GM12878 (cell line): ENCODE results near the gene CCDC117. TPM values are rescaled to one million over a fixed set of nuclear protein-coding genes. Genes with fewer than 3 reads are reported as not detected.

Experiments
- ATAC-seq: fragments of 200-7000 bp; cut with Tn5 transposase; 3 replicates; pipeline ENCODE4 v1.9.1; 2020; ENCODE audit warnings: mild to moderate bottlenecking, moderate library complexity
- BruUV-seq: library from RNA; stranded (reverse); fragments of 400-500 nt; replicated peaks from 2 replicates; lab custom pipeline; 2021; lab: Mats Ljungman, UMichigan
- CTCF ChIA-PET: fragments of 300-600 bp; sonication (Branson Sonifier 250); formaldehyde crosslinking; extraction: SDS; loops from one replicate; lab custom pipeline; 2021; ENCODE audit warnings: inconsistent platforms; lab: Yijun Ruan, JAX
- POLR2A ChIA-PET: fragments of 350-600 bp; formaldehyde crosslinking; extraction: SDS; loops from one replicate; lab custom pipeline; 2021; ENCODE audit warnings: inconsistent platforms; lab: Charles Lee
- RAD21 ChIA-PET: fragments of 300-600 bp; sonication (Branson Sonifier 250); formaldehyde crosslinking; loops from one replicate; lab custom pipeline; 2023; ENCODE audit warnings: antibody characterized with exemption; ENCODE audit not compliant: unreplicated experiment; lab: Charles Lee
- SMC1A ChIA-PET: fragments of 300-600 bp; sonication (Branson Sonifier 250); formaldehyde crosslinking; loops from one replicate; lab custom pipeline; 2023; ENCODE audit not compliant: unreplicated experiment, uncharacterized antibody; lab: Charles Lee
- DNase-seq: peaks from one replicate; pipeline ENCODE4 v3.0.0-alpha.2; 2011; ENCODE audit warnings: low read depth, low spot score
- FAIRE-seq: peaks from 3 replicates; lab custom pipeline; 2011; peaks lifted over from hg19 to GRCh38; lab: Jason Lieb, UNC
- H2AFZ ChIP-seq: 2 replicates; pipeline ENCODE4 v1.6.0; 2011; ENCODE audit warnings: low read depth, low read length, control low read depth; ENCODE audit not compliant: control insufficient read depth
- H3K27ac ChIP-seq: 2 replicates; pipeline ENCODE4 v1.5.1; 2011; ENCODE audit warnings: control low read depth; ENCODE audit not compliant: control insufficient read depth, insufficient read depth
- H3K27me3 ChIP-seq, 2 experiments: replicated peaks in 1 of 2; 2 replicates each; pipeline versions ENCODE4 v1.6.0 to v1.6.1; 2011; ENCODE audit warnings: low read length in 1 of 2; ENCODE audit not compliant: control insufficient read depth in 2 of 2, insufficient read depth in 2 of 2
- H3K36me3 ChIP-seq, 2 experiments: 2 replicates each; pipeline ENCODE4 v1.5.1; 2011; ENCODE audit warnings: low read length in 1 of 2; ENCODE audit not compliant: control insufficient read depth in 2 of 2, insufficient read depth in 2 of 2
- H3K4me1 ChIP-seq: 2 replicates; pipeline ENCODE4 v1.6.1; 2011; ENCODE audit warnings: mild to moderate bottlenecking, low read length, moderate library complexity, mixed read lengths; ENCODE audit not compliant: control insufficient read depth, insufficient read depth
- H3K4me2 ChIP-seq: 2 replicates; pipeline ENCODE4 v1.6.0; 2011; ENCODE audit warnings: control low read depth; ENCODE audit not compliant: control insufficient read depth, insufficient read depth
- H3K4me3 ChIP-seq: fragments of 200-600 bp; sonication (generic); 2 replicates; pipeline ENCODE4 v1.5.1; 2016
- H3K79me2 ChIP-seq: 2 replicates; pipeline ENCODE4 v1.6.0; 2011; ENCODE audit warnings: low read length; ENCODE audit not compliant: control insufficient read depth, insufficient read depth
- H3K9ac ChIP-seq: 2 replicates; pipeline ENCODE4 v1.8.0; 2011; ENCODE audit warnings: low read length, control low read depth, mixed read lengths; ENCODE audit not compliant: control insufficient read depth, insufficient read depth
- H3K9me3 ChIP-seq: replicated peaks from 3 replicates; pipeline ENCODE4 v1.5.1; 2011; ENCODE audit warnings: mild to moderate bottlenecking, low read length; ENCODE audit not compliant: control insufficient read depth, insufficient read depth
- H4K20me1 ChIP-seq: 2 replicates; pipeline ENCODE4 v1.6.0; 2011; ENCODE audit not compliant: control insufficient read depth, insufficient read depth
- CEBPZ ChIP-seq: fragments of 150-350 bp; IDR thresholded peaks from 2 replicates; pipeline ENCODE4 v1.6.1; 2016; ENCODE audit warnings: low read depth, low read length
- ESRRA ChIP-seq: IDR thresholded peaks from 2 replicates; pipeline ENCODE4 v1.6.1; 2012; ENCODE audit warnings: mild to moderate bottlenecking, low read length, improper control_type of control experiment
- HDAC2 ChIP-seq: fragments of 200-600 bp; sonication (generic); IDR thresholded peaks from 2 replicates; pipeline ENCODE4 v1.6.1; 2017
- JUNB ChIP-seq: IDR thresholded peaks from 2 replicates; pipeline ENCODE4 v1.6.1; 2016; ENCODE audit warnings: antibody characterized with exemption, mild to moderate bottlenecking
- KLF5 ChIP-seq: fragments of 450-650 bp; IDR thresholded peaks from 2 replicates; pipeline ENCODE4 v1.6.1; 2014; ENCODE audit warnings: mild to moderate bottlenecking; ENCODE audit not compliant: partially characterized antibody
- NR2F1 ChIP-seq: fragments of 450-650 bp; conservative IDR thresholded peaks from 2 replicates; pipeline ENCODE4 v1.6.1; 2017; ENCODE audit warnings: mild to moderate bottlenecking
- PRDM15 ChIP-seq: fragments of 450-650 bp; formaldehyde crosslinking; IDR thresholded peaks from 2 replicates; pipeline ENCODE4 v1.4.0; 2020; ENCODE audit warnings: mild to moderate bottlenecking, moderate library complexity
- TAF1 ChIP-seq: IDR thresholded peaks from 2 replicates; pipeline ENCODE4 v1.6.1; 2011; ENCODE audit warnings: mild to moderate bottlenecking, low read depth, low read length, borderline replicate concordance
- TARDBP ChIP-seq: IDR thresholded peaks from 2 replicates; pipeline ENCODE4 v1.6.1; 2016; ENCODE audit warnings: borderline replicate concordance
- WGBS: methylation state at CpG from one replicate; pipeline ENCODE4 v1.1.6; 2016; ENCODE audit warnings: low lambda C conversion rate; ENCODE audit not compliant: insufficient replicate concordance, insufficient coverage; ENCODE audit errors: missing lambda C conversion rate; 5-methylcytosine and 5-hydroxymethylcytosine counted together
- in situ Hi-C: fragments of 300-500 bp; cut with MboI; formaldehyde crosslinking; loops from 9 replicates; pipeline ENCODE4 v1.14.3; 2018; ENCODE audit warnings: mixed read lengths
- intact Hi-C: fragments of 100-400 bp; cut with micrococcal nuclease; formaldehyde crosslinking; loops from one replicate; pipeline ENCODE4 v1.14.2; 2022; ENCODE audit not compliant: unreplicated experiment
- polyA plus RNA-seq, 11 experiments: library from polyadenylated mRNA; depleted of rRNA in 4 of 11; unstranded in 6 of 11; stranded (reverse) in 5 of 11; fragments of >200 nt; fragmentation: Nextera tagmentation in 4 of 11; fragmentation: Illumina TruSeq in 1 of 11; extraction: Ambion mirVana in 4 of 11; extraction: Trizol in 1 of 11; gene quantifications; 1 replicate in 1 of 11; 2 replicates in 10 of 11; pipeline versions ENCODE4 v1.2.1 to v1.2.3, GENCODE V29; 2011 to 2016; ENCODE audit warnings: inconsistent platforms in 2 of 11, missing spikeins in 2 of 11, low read depth in 1 of 11
- total RNA-seq, 4 experiments: library from RNA; depleted of rRNA in 3 of 4; stranded (reverse); fragments of >200 nt in 3 of 4; fragmentation: Illumina TruSeq in 1 of 4; extraction: Trizol in 1 of 4; gene quantifications; 2 replicates each; pipeline versions ENCODE4 v1.2.1 to v1.2.3, GENCODE V29; 2013 to 2021

CCDC117 gene
- total and polyA plus RNA-seq, 10 of the 15 experiments (the other 5 are each of a cell fraction or from before 2014, with no cell fraction given) = 6.3 to 32.2 (median 20.6) TPM

DNA sequence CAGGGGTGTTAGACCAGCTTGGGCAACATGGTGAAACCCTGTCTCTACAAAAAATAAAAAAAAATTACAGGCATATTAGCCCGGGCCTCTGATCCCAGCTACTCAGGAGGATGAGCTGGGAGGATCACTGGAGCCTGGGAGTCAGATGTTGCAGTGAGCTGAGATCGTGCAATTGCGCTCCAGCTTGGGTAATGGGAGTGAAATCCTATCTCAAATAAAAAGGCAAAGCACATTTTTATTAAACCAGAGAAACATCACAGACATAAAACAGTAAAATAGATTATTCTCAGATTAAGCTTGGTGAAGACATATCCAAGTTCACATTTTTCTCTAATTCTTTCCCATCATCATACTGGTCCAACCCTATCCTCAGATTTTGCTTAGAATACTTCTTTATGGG is 57.9 kb downstream of the CCDC117 start:
- Histone ChIP-seq H3K4me1 (peaks cover 4% of the 10 kb centered on the region), H3K36me3 (no peaks in the 10 kb centered on the region; a peak in 1 of 4 replicates), H4K20me1 (no peaks in the 10 kb centered on the region), H3K79me2 (no peaks in the 10 kb centered on the region), H3K9me3 (no peaks in the 10 kb centered on the region), H3K27ac (no peak overlapping the region), H3K27me3 (no peaks in the 10 kb centered on the region), H2AFZ (no peak overlapping the region), H3K9ac (no peak overlapping the region), H3K4me3 (no peak overlapping the region), H3K4me2 (no peak overlapping the region)
- intact Hi-C loops = no loop called here
- no peak for ATAC-seq
- TF ChIP-seq JUNB (no peak), CEBPZ (no peak), HDAC2 (no peak), KLF5 (no peak), NR2F1 (no peak), ESRRA (no peak), TAF1 (no peak), TARDBP (no peak), PRDM15 (CRISPR knock-in tag) (no peak)
- WGBS = 89% methylated on average over 3 of the region's 3 CpGs
- RAD21 ChIA-PET = interaction anchor here (0.8 to 5.6 kb wide), 9 partner anchors 12 to 323 kb away, joined by 3 to 69 read pairs (median 5); no protein-coding TSS in a partner anchor
- in situ Hi-C loops = loop anchor here (10.0 kb wide), 1 partner anchor 786 kb away; no protein-coding TSS in a partner anchor
- no TSS peak for BruUV-seq
- CTCF ChIA-PET = interaction anchor here (0.6 to 7.5 kb wide), 17 partner anchors 11 to 544 kb away, joined by 3 to 152 read pairs (median 9); partner anchors contain the start of gene CCDC117
- SMC1A ChIA-PET = interaction anchor here (0.6 to 8.5 kb wide), 16 partner anchors 11 to 786 kb away, joined by 3 to 137 read pairs (median 10); partner anchors contain the start of gene XBP1
- FAIRE-seq = no peak
- POLR2A ChIA-PET = no interaction called here
- DNase-seq = no peak
